ENCODE data around the gene TTL.
"Not testable (repeated sequence)": the region's sequence is repeated elsewhere in the genome, so short reads cannot be mapped to it uniquely, and the experiment has no call there.

TTL gene

DNA sequence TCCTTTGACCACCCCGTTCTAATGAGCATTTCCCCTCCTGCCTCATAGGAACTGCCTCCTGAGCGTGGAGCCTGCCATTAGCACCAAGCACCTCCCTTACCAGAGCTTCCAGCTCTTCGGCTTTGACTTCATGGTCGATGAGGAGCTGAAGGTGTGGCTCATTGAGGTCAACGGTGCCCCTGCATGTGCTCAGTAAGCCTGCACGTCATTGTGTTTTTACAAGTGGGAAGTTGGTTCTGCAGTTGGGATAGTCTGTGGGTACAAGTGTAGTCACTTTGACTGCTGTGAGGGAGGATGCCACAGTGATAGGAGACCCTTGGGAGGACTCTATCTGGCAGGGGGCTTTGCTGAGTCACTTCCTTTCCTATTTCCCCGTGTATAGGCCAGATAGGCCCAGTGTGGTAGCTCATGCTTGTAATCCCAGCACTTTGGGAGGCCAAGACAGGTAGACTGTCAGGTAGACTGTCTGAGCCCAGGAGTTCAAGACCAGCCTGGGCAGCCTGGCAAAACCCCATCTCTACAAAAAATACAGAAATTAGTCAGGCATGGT is 38.4 kb downstream of the TTL start:
- DNase-seq (ENCODE audit: low read depth in 2 of 2): no peak

DNA sequence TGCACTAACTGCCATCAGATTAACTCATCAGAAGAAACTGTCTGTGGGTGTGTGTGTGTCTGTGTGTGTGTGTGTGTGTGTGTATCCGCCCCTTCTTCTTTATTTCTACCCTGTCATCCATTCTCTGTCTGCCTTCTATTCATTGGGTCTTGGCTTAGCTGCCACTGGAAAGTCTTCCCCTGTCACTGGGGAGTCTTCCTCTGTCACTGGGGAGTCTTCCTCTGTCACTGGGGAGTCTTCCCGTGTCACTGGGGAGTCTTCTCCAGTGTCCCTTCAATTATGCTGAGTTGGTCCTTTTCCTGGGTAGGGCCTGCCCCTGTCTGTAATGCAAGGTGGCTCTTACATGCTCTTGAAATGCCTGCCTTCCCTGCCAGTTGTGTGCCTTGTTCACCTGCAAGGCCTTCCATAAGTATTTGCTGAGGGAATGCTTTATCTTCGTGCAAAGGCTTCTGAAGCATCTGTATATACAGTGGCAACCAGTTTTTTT is 41.4 kb downstream of the TTL start:
- DNase-seq (ENCODE audit: low read depth in 2 of 2): no peak

DNA sequence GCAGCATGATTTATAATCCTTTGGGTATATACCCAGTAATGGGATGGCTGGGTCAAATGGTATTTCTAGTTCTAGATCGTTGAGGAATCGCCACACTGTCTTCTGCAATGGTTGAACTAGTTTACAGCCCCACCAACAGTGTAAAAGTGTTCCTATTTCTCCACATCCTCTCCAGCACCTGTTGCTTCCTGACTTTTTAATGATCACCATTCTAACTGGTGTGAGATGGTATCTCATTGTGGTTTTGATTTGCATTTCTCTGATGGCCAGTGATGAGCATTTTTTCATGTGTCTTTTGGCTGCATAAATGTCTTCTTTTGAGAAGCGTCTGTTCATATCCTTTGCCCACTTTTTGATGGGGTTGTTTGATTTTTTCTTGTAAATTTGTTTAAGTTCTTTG is 42.3 kb downstream of the TTL start:
- DNase-seq (ENCODE audit: low read depth in 2 of 2): not testable (repeated sequence)

DNA sequence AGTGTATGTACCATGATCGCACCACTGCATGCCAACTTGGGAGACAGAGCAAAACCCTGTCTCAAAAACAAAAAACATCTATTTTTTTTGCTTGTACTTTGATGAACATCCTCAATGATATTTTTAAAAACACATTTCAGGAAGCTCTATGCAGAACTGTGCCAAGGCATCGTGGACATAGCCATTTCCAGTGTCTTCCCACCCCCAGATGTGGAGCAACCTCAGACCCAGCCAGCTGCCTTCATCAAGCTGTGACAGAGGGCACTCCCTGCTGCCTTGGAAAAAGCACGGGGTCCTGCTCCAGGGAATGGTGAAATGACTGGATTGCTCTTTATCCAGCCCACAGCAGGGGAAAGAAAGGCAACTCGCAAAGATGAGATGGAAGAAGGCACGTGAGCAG is 46.6 kb downstream of the TTL start:
- DNase-seq (ENCODE audit: low read depth in 2 of 2): no peak

DNA sequence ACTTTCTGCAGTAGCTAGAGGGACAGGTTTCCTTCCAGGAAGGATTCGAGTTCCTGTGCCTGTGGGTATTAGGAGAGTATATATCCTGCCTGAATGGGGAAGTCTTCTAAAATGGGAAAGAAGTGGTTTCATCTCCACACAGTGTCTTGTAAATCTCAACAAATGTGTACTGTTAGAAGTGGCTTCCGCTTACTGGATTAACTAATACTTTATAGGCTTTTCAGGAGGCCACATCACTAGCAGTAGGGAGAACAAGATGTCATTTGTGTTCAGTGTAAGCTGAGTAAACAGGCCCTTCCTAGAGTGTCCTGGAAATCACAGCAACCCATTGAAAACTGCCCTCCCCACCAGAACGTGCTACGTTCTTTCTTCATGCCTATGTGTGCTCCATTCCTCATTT is 47.8 kb downstream of the TTL start:
- no peak for DNase-seq (ENCODE audit: low read depth in 2 of 2)

DNA sequence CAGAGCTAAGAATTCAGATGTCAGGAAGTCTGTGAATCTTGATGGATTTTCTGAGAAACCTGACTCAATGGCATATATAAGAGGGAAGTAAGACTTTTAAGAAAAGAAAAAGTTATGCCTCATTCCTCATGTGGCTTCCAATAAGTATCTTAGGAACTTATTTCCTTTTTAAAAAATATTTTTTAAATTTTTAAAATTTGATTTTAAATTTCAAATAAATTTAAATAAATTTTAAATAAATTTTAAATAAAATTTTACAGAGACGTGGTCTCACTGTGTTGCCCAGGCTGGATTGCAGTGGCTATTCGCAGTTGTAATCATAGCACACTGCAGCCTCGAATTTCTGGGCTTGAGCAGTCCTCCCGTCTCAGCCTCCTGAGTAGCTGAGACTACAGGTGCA is 48.8 kb downstream of the TTL start:
- no peak for DNase-seq (ENCODE audit: low read depth in 2 of 2)

DNA sequence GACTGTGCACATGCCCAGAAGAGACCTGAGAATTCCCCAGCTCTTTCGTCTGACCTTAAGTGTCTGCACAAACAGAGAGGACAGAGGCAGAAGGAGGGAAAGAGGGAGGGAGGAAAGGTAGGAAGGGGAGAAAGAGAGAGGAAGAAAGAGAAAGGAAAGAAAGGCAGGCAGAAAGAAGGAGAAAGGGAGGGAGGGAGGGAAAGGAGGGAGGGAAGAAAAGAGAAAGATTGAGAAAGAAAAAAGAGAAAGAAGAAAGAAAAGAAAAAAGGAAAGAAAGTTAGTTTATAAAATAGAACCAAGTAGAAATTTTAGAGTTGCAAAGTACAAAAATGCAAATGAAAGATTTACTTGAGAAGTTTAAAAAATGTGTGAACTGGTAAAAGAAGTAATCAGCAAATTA is 52.9 kb downstream of the TTL start:
- DNase-seq (ENCODE audit: low read depth in 2 of 2): no peak

DNA sequence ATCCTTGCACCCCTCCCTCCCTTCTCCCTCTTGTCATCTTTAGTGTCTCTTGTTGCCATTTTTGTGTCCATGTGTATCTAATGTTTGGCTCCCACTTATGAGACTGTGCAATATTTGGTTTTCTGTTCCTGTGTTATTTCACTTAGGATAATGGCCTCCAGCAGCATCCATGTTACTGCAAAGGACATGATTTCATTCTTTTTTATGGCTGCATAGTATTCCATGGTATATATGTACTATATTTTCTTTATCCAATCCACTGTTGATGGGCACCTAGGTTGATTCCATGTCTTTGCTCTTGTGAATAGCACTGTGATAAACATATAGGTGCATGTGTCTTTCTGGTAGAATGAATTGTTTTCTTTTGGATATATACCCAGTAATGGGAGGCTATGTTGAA is 54.7 kb downstream of the TTL start:
- not testable (repeated sequence) for DNase-seq (ENCODE audit: low read depth in 2 of 2)

DNA sequence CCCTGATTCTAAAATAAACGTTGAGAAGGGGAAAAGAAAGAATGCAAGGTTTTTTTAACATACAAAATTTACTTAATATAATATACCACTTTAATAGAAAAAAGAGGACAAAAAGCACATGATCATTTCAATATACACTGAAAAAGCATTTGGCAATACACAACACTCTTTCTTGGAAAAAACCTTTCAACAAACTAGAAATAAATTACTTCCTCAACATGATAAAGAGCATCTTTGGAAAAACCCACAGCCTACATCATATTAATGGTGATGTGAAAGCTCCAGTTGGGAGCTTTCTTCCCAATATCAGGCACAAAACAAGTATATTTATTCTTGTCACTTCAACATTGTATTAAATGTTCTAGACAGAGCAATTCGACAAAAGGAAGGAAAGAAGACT is 57.4 kb downstream of the TTL start:
- no peak for DNase-seq (ENCODE audit: low read depth in 2 of 2)

DNA sequence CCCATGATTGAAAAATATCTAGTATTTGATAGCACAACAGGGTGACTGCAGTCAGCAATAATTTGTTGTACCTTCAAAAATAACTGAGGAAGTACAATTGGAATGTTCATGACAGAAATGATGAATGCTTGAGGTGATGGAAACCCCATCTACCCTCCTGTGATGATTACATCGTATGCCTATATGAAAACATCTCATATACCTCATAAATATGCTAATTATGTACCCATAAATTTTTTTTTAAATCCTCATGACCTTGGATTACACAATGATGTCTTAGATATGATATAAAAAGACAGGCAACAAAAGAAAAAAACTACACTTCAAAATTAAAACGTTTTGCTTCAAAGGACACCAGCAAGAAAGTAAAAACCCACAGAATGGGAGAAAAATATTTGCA is 59.0 kb downstream of the TTL start:
- no peak for DNase-seq (ENCODE audit: low read depth in 2 of 2)

DNA sequence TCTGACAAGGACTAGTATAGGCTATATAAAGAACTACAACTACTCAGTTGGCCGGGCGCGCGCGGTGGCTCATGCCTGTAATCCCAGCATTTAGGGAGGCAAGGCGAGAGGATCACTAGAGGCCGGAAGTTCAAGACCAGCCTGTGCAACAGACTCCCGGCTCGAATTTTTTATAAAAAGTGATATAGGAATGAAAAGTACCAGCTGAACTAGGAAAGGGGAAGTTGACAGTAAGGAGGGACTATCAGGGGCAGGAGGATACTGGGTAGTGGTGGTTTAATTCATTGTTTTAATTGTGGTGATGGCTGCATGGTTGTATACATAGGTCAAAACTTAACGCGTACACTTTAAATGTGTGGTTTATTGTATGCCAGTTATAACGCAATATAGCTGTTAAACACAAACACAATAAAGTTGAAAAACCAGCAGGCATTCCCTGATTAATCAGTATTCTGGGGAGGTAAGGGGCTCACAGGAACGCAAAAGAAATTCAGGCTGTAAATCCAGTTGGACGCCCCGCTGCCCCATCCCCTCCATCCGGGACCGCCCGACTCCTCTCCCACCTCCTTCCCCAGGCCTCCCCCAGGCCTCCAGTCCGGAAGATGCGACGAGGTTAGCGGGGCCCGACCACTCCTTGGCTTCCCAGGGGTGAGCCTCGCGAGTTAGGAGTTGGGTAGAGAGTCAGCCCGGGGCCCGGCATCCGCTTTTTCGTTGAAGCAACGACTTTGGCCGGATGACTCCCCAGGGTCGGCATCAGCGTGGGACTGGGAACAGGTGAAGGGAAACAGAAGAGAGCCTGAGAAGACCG is 59.6 kb downstream of the TTL start:
- DNase-seq (ENCODE audit: low read depth in 2 of 2): peak; percentile 50 to 55

DNA sequence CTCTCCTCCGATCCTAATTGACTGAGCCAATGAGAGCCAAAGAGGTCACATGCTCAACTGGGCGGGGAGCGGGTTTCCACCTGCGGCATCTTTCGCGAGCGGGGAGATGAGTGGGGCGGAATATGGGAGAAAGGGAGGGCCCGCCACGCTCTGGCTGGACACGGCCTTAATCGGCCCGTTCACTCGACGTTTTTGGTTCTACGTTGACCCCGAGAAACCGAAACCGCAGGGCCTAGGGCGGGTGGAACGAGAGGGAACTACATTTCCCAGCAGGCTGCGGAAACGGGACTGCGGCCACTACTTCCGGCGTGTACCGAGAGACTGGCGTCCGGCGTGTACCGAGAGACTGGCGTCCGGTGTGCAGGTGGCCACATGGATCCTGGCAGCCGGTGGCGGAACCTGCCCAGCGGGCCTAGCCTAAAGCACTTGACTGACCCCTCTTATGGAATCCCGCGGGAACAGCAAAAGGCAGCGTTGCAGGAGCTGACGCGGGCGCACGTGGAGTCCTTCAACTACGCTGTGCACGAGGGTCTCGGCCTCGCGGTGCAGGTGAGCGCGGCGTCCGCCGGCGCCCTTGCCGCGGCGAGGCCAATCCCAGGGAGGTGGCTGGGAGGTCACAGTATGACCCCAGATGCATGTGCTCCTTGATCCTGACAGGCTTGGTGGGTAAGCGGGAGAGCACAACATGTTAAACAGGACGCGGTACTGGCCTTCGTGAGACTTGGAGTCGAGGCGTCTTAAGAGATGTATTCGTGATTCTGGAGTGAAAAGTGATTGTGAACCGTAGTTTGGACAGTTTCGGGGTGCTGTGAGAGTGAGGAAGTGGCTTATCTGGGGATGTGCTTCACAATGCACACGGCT is 60.4 kb downstream of the TTL start, which contains the start of gene POLR1B:
Gene POLR1B (plus strand): TSS at position 343 of the 861 bp plus-strand sequence. CDS start 30 bp downstream, at position 373.
- DNase-seq (ENCODE audit: low read depth in 2 of 2): peak; percentile 47 to 66

DNA sequence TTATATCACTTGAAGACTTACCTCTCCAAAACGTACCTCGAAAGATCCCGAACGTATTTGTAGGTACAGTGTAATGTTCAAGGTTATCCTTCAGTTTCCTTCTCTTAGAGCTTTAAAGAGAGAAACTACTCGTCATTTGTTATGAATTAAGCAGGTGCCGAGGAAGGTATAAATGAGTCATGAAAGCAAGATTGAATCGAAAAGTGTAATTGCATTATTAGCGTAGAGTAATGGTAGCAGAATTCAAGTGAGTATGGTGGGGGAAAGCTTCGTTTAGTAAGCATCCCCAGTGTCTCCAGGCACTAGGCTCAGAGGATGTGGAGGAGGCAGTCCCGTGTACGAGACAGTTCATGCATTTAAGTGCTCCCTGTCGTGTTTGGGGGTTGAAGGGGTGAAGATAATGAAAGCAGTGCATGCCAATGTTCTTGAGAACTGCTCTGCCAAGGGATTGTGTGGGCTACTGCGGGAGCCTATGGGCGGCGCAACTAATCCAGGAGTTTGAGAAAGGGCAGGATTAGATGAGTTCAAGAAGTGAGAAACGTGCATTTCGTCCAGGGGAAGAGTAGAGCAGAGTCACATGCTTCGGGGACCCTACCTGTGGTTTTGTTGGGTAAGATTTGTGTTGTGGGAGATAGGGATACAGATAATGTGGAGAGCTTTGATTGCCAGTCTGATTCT is 61.2 kb downstream of the TTL start:
- DNase-seq (ENCODE audit: low read depth in 2 of 2): no peak

DNA sequence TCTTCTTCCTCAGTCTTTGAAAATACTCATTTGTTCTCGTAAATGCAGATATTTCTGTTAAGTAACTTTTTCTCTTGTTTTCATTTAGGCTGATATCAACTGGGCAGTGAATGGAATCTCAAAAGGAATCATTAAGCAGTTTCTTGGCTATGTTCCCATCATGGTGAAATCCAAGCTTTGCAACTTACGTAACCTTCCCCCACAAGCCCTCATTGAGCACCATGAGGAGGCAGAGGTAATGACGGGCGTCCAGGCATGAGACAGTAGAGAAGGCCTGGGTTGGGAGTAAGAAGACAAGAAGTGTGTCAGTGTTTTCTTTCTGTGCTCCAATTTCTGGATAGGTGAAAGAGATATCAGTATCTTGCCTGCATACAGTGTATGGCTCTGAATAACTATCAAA is 65.4 kb downstream of the TTL start:
- DNase-seq (ENCODE audit: low read depth in 2 of 2): no peak

DNA sequence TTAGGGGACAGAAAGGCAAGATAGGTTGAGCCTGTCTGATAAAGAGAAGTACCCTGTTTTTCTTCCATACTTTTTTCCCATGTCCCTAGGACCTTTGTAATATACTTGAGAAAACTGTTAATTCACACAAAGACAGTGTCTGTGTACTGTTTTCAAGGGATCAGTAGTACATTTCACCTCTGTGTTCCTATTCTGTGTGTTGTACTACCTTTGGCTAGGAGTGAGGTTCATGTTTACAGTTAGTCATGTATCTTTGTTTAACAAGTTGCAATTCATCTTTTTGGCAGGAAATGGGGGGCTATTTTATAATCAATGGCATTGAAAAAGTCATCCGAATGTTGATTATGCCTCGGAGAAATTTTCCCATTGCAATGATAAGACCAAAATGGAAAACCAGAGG is 67.0 kb downstream of the TTL start:
- DNase-seq (ENCODE audit: low read depth in 2 of 2): no peak

DNA sequence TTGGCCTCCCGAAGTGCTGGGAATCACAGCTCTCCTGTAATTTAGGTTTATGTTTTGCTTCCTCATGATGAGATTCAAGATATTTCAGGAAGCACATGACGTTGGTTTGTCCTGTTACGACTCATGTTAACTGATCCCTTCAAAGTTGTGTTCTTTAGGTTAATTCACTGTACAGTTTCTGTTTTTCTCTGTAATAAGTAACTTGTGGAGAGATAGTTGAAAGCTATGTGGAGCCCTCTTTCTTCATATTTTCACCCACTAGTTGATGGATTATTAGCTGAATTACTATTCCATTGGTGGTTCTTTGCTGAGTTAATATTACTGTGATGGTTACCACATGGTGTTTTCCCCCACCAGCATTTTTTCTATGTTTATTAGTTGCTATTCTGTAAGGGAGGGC is 84.1 kb downstream of the TTL start:
- DNase-seq (ENCODE audit: low read depth in 2 of 2): no peak

DNA sequence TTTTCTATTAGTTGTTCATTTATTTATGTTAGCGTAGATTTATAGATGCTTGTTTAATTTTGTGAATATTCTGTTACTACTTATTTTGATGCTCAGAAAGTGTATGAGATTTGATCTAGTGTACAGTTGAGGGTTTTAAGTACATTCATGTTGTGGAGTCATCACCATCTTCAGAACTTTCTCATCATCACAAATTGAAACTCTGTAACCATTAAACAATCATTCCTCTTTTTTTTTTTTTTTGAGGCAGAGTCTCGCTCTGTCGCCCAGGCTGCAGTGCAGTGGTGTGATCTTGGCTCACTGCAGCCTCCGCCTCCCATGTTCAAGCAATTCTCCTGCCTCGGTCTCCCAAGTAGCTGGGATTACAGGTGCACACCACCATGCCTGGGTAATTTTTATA is 84.6 kb downstream of the TTL start:
- not testable (repeated sequence) for DNase-seq (ENCODE audit: low read depth in 2 of 2)

DNA sequence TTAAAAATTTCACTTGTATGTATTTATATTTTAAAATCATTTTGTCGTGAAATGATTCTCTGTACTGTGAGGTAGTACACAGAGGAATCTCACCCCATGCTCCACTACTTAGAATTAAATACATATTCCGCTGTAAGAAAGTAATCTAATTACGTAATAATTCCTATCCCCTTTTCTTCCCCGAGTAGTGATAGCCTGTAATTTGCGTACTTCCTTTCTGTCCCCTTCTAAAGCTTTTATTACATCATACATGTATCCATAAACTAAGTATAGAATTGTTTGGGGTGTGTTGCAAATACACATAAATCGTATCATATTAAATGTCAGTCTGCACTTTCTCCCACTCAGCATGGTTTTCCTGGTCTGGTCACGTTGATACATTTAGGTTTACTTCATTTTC is 90.0 kb downstream of the TTL start:
- no peak for DNase-seq (ENCODE audit: low read depth in 2 of 2)

DNA sequence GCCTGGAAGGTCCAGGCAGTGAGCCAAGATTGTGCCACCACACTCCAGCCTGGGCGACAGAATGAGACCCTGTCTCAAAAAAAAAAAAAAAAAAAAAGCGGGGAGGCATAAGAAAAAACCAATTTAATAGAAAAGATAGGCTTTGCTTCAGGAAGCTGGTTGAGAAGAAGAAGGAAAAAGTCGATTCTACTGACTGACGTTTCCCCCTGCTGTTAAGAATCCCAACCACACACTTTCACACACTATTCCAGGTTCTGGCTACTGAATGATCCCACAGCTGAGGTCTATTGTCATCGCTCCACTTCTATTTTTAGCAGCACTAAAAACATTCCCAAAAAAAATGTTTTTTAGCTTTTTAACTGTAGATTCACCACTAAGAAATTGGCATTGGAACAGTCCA is 95.8 kb downstream of the TTL start:
- DNase-seq (ENCODE audit: low read depth in 2 of 2): no peak

DNA sequence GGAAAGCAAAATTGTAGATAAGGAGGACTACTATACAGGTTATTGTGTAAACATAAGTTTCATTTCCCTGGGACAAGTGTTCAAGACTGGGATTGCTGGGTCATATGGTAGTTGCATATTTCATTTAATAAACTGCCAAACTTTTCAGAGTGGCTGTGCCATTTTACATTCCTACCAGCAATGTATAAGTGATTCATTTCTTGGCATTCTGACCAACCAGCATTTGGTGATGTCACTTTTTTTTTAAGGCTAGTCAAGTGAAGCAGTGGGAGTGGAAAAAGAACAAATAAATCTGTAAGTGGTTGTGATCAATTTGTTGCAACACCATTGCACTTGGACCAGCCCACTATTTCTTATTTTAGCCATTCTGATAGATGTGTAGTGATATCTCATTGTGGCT is 97.3 kb downstream of the TTL start:
- no peak for DNase-seq (ENCODE audit: low read depth in 2 of 2)

DNA sequence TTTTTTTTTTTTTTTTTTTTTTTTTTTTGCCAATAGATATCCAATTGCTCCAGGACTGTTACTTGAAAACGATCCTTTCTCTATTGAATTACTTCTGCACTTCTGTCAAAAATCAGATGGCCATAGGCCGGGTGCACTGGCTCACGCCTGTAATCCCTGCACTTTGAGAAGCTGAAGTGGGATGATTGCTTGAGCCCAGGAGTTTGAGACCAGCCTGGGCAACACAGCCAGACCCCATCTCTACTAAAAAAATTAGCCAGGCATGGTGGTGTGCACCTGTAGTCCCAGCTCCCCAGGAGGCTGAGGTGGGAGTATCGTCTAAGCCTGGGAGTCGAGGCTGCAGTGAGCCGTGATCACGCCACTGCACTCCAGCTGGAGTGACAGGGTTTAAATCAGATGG is 98.1 kb downstream of the TTL start:
- DNase-seq (ENCODE audit: low read depth in 2 of 2): no peak

DNA sequence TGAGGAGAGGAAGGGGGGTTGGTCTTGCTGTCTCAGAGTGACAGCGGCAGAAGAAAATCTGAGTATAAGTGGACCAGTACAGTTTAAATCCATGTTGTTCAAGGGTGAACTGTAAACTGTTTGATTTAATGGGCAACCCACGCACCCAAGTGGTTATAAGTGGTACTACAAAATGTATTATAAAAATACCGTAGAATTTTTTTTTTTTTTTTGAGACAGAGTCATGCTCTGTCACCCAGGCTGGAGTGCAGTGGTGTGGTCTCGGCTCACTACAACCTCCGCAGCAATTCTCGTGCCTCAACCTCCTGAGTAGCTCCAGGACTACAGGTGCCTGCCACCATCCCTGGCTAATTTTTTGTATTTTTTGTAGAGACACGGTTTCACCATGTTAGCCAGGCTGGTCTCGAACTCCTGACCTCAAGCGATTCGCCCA is 100.4 kb downstream of the TTL start:
- DNase-seq (ENCODE audit: low read depth in 2 of 2): peak in 1 of 2 donors; percentile 26

Measured in activated CD4-positive, alpha-beta T cell treated with anti-CD3 and anti-CD28 coated beads for 24 hours (primary cell).